NB4 (cell line): ENCODE results near the gene CALHM4.

Experiments used
- CTCF ChIP-seq: IDR thresholded peaks from one replicate; pipeline ENCODE4 v1.5.1; 2012; ENCODE audit warnings: low read depth, low read length
- MAX ChIP-seq: IDR thresholded peaks from 2 replicates; pipeline ENCODE4 v1.6.1; 2011; ENCODE audit warnings: low read depth, low read length
- MYC ChIP-seq: IDR thresholded peaks from 2 replicates; pipeline ENCODE4 v1.6.1; 2011; ENCODE audit warnings: low read depth, low read length
- POLR2A ChIP-seq: IDR thresholded peaks from 2 replicates; pipeline ENCODE4 v1.6.1; 2011; ENCODE audit warnings: mild to moderate bottlenecking; ENCODE audit not compliant: insufficient read length; ENCODE audit errors: extremely low read depth

GRCh38 chr6:116545651-116546050 lies 7.9 kb upstream of the CALHM4 start, which contains the start of gene TRAPPC3L:
- TF ChIP-seq CTCF (no peak), POLR2A (no peak), MAX (no peak), MYC (no peak)
